ENCODE measurements around the gene MGAT5B. TPM values are rescaled to one million over a fixed set of nuclear protein-coding genes. Genes with fewer than 3 reads are reported as not detected.

Gene MGAT5B
- total and polyA plus RNA-seq, 8 donors, result 0.10 to 1.7 (median 0.32) TPM; not detected in 4

DNA sequence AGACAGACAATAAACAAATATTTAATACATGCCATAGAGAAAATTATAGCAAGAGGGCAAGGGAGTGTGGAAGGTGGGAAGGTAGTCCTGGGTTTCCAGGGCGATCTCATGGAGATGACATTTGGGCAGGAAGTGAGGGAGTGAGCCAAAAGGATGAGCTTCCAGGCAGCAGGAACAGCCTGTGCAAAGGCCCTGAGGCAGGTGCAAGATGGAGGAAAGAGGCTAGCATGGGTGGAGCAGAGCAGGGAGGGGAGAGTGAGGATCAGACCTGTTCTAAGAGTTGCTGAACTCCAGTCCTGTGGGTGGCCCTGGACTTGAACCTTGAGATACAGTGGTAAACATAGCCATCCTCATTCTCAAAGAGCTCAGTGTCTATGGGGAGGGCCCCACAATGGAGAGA, 94.7 kb downstream of the MGAT5B start:
- no peak for DNase-seq
- WGBS, 5 donors, result 67 to 100% (median 94%) methylated on average over 1 of the region's 1 CpG
- Histone ChIP-seq H3K27ac (no peak overlapping the region), H3K36me3 (no peaks in the 10 kb centered on the region), H3K27me3 (peaks cover 0 to 59% (median 13%) of the 10 kb centered on the region in 3 donors), H3K9me3 (no peaks in the 10 kb centered on the region), H3K4me3 (no peak overlapping the region), H3K4me1 (peaks cover 0 to 2% (median 0%) of the 10 kb centered on the region in 4 donors)
- TF ChIP-seq, protein P1, sequence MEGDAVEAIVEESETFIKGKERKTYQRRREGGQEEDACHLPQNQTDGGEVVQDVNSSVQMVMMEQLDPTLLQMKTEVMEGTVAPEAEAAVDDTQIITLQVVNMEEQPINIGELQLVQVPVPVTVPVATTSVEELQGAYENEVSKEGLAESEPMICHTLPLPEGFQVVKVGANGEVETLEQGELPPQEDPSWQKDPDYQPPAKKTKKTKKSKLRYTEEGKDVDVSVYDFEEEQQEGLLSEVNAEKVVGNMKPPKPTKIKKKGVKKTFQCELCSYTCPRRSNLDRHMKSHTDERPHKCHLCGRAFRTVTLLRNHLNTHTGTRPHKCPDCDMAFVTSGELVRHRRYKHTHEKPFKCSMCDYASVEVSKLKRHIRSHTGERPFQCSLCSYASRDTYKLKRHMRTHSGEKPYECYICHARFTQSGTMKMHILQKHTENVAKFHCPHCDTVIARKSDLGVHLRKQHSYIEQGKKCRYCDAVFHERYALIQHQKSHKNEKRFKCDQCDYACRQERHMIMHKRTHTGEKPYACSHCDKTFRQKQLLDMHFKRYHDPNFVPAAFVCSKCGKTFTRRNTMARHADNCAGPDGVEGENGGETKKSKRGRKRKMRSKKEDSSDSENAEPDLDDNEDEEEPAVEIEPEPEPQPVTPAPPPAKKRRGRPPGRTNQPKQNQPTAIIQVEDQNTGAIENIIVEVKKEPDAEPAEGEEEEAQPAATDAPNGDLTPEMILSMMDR (IDR thresholded peaks at IDR 0.05), result no peak
- no peak for TF ChIP-seq EP300 (IDR thresholded peaks at IDR 0.05)
- TF ChIP-seq POLR2AphosphoS5 (IDR thresholded peaks at IDR 0.05), result no peak
- TF ChIP-seq POLR2A (IDR thresholded peaks at IDR 0.05), result no peak
- intact Hi-C loops (cut with DNase I; ENCODE audit: low total_unique reads), result no loop called here

DNA sequence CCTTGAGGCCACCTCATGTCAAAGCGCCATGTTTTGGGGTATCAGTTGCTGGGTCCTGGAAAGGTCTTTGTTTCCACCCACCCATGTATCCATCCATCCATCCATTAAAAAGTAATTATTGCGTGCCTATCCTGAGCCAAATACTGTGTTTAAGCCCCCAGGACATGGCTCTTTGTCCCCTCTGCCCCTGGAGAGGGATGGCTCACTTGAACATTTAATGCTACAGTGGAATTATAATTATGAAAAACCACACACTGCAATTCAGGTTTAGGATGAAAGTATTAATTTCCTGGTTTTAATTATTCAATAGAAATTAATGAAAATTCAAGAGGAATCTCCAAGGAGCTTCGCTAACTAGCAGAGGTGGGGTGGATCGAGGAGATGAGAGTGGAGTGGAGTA, 97.8 kb downstream of the MGAT5B start:
- H3K4me3 ChIP-seq, result no peak overlapping the region
- no peak for TF ChIP-seq EP300 (IDR thresholded peaks at IDR 0.05)
- TF ChIP-seq POLR2A (IDR thresholded peaks at IDR 0.05), result no peak
- H3K4me1 ChIP-seq, result peaks cover 10 to 16% (median 15%) of the 10 kb centered on the region in 4 donors
- no peaks in the 10 kb centered on the region for H3K36me3 ChIP-seq
- intact Hi-C loops (cut with DNase I; ENCODE audit: low total_unique reads), result no loop called here
- no peaks in the 10 kb centered on the region for H3K9me3 ChIP-seq
- WGBS, 5 donors, result 79 to 95% (median 93%) methylated on average over 4 of the region's 4 CpGs
- H3K27me3 ChIP-seq, result peaks cover 0 to 70% (median 31%) of the 10 kb centered on the region in 3 donors
- no peak for DNase-seq
- no peak overlapping the region for H3K27ac ChIP-seq

DNA sequence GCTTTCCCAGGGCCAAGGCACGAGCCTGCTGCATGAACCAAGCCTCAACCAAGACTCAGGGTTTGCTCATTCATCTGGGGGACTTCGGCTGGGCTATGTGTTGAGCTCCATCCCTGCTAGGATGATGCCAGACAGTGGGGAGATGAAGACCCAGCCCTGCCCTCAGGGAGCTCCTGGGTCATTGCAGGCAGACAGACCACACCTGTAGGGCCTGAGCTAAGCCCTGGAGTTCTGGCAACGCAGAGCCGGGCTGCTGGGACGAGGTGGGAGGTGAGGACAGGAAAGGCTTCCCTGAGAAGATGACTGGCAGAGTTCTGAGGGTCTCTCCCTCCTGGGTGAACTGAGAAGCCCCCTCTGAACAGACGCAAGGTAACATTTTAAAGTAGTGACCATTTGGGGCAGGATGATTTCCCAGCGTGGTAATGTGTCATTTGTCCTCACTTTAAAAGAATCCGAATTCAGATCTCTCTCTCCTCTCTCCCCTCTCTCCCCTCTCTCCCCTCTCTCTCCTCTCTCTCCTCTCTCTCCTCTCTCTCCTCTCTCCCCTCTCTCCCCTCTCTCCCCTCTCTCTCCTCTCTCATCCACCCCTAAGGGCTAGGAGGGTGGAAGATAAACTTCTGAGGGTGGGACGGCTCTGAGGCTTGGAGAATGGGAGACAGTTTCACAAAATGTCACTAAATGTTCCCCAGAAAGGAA, 98.4 kb downstream of the MGAT5B start:
- H3K27ac ChIP-seq, result no peak overlapping the region
- peaks cover 10 to 16% (median 15%) of the 10 kb centered on the region in 4 donors for H3K4me1 ChIP-seq
- TF ChIP-seq POLR2AphosphoS5 (IDR thresholded peaks at IDR 0.05) (no peak), POLR2A (IDR thresholded peaks at IDR 0.05) (no peak), EP300 (IDR thresholded peaks at IDR 0.05) (no peak)
- TF ChIP-seq, protein P1 (IDR thresholded peaks at IDR 0.05), result no peak
- no peak for DNase-seq
- no peaks in the 10 kb centered on the region for H3K9me3 ChIP-seq
- no peaks in the 10 kb centered on the region for H3K36me3 ChIP-seq
- 67 to 80% (median 73%) methylated on average over 9 of the region's 9 CpGs for WGBS, 5 donors
- peaks cover 0 to 76% (median 31%) of the 10 kb centered on the region in 3 donors for H3K27me3 ChIP-seq
- intact Hi-C loops (cut with DNase I; ENCODE audit: low total_unique reads), result no loop called here
- H3K4me3 ChIP-seq, result no peak overlapping the region

DNA sequence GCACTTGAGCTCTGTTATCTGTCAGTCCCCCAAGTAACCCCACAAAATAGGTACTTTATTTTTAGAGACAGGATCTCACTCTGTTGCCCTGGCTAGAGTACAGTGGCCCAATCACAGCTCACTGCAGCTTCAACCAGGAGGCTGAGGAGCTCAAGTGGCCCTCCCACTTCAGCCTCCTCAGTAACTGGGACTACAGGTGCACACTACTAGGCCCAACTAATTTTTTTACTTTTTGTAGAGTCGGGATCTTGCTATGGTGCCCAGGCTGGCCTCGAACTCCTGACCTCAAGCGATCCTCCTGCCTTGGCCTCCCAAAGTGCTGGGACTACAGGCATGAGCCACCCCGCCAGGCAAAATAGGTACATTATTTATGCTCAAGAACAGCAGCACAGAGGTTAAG, 99.6 kb downstream of the MGAT5B start:
- Histone ChIP-seq H3K27me3 (peaks cover 0 to 76% (median 31%) of the 10 kb centered on the region in 3 donors), H3K4me3 (no peak overlapping the region), H3K27ac (no peak overlapping the region), H3K9me3 (no peaks in the 10 kb centered on the region), H3K36me3 (no peaks in the 10 kb centered on the region), H3K4me1 (peaks cover 10 to 16% (median 15%) of the 10 kb centered on the region in 4 donors)
- no peak for DNase-seq
- TF ChIP-seq POLR2AphosphoS5 (IDR thresholded peaks at IDR 0.05), result no peak
- TF ChIP-seq, protein P1 (IDR thresholded peaks at IDR 0.05), result no peak
- TF ChIP-seq EP300 (IDR thresholded peaks at IDR 0.05), result no peak
- no peak for TF ChIP-seq POLR2A (IDR thresholded peaks at IDR 0.05)
- intact Hi-C loops (cut with DNase I; ENCODE audit: low total_unique reads), result no loop called here
- WGBS, 5 donors, result 93 to 98% (median 96%) methylated on average over 4 of the region's 4 CpGs

All from stomach (tissue), 9 donors.